Duodenal mucosa (tissue), 2 donors: ENCODE data around the gene STK17A.
"Not testable (repeated sequence)": the region's sequence is repeated elsewhere in the genome, so short reads cannot be mapped to it uniquely, and the experiment has no call there.

Source experiments
- H3K27ac ChIP-seq: one replicate; pipeline ENCODE4 v1.7.0; 2013; ENCODE audit warnings: low read depth, low read length
- H3K27me3 ChIP-seq, 2 donors: one replicate each; pipeline ENCODE4 v1.7.0; 2013; ENCODE audit warnings: low read length in 2 of 2, control low read depth in 1 of 2; ENCODE audit not compliant: insufficient read depth in 2 of 2, control insufficient read depth in 1 of 2
- H3K36me3 ChIP-seq, 2 donors: one replicate each; pipeline ENCODE4 v1.7.0; 2013; ENCODE audit warnings: low read length in 2 of 2, control low read depth in 1 of 2; ENCODE audit not compliant: insufficient read depth in 2 of 2, control insufficient read depth in 1 of 2
- H3K4me1 ChIP-seq, 2 donors: one replicate each; pipeline ENCODE4 v1.7.0; 2013; ENCODE audit warnings: low read length in 2 of 2, control low read depth in 1 of 2; ENCODE audit not compliant: insufficient read depth in 2 of 2, control insufficient read depth in 1 of 2
- H3K4me3 ChIP-seq, 2 donors: one replicate each; pipeline ENCODE4 v1.7.0; 2013; ENCODE audit warnings: low read length in 2 of 2, low read depth in 1 of 2
- H3K9ac ChIP-seq, 2 donors: one replicate each; pipeline ENCODE4 v1.7.0; 2013; ENCODE audit warnings: low read length in 2 of 2, low read depth in 1 of 2
- H3K9me3 ChIP-seq, 2 donors: one replicate each; pipeline ENCODE4 v1.7.0; 2013; ENCODE audit warnings: low read length in 2 of 2, control low read depth in 1 of 2; ENCODE audit not compliant: control insufficient read depth in 1 of 2

The STK17A gene

DNA sequence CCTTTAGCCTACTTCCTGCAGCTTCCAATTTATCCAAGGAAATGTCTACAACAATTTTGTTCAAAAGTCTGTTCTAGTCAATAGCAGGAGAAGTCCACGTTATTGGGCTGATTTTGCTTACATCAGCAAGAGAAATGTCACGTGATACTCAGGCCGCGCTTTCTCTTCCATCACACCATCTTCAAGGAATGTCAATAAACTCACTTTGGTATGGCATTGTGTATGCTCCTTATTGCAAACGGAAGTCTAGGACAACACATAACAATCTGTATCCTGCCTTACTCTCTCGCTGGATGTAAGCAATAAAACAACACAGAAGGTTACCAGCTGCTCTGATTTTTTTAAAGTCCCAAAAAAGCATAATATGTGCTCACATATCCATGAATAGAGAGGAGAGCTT is 17.1 kb upstream of the STK17A start:
- Histone ChIP-seq H3K4me3 (no peak overlapping the region), H3K9me3 (no peaks in the 10 kb centered on the region), H3K27me3 (peaks cover 0 to 8% of the 10 kb centered on the region in 2 donors), H3K4me1 (no peaks in the 10 kb centered on the region), H3K27ac (no peak overlapping the region), H3K36me3 (no peaks in the 10 kb centered on the region), H3K9ac (no peak overlapping the region)

DNA sequence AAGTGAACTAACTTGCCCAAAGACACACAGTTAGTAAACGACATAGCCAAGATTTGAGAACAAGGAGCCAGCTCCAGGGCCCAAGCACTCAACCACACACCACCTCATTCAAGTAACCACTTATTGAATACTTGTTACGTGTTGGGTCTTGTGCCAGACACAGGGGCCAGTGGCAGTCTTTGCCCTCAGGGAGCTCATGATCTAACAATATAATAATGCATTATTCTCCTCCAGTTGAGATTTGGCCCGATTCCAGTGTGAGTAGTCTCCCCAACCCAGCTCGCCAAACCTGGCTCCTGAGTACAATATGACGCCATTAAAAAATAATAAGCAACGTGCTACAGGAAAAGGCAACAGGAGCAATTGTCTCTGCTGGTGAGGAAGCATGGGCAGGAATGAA is 14.4 kb upstream of the STK17A start:
- Histone ChIP-seq H3K36me3 (no peaks in the 10 kb centered on the region), H3K4me3 (no peak overlapping the region), H3K27me3 (peaks cover 0 to 4% of the 10 kb centered on the region in 2 donors), H3K9ac (no peak overlapping the region), H3K9me3 (no peaks in the 10 kb centered on the region), H3K27ac (no peak overlapping the region), H3K4me1 (no peaks in the 10 kb centered on the region)

DNA sequence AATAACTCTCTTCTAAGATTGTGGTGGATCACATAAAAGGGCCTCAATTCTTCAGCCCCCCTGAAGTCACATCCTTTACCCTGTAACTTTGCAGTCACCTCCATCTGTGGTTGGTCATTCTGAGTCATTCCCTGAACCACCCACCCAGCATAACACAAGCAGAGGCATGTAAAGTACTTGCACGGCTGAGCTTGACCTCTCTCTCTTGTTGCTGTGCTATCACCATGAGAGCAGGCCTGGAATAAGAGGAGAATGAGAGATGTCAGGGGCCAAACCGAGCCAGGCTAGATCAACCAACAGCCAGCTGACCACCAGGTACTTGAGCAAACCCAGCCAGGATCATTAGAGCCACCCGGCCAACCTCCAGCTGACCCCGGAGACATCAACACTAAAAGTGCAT is 13.5 kb upstream of the STK17A start:
- peaks cover 0 to 4% of the 10 kb centered on the region in 2 donors for H3K27me3 ChIP-seq
- no peak overlapping the region for H3K4me3 ChIP-seq
- H3K9ac ChIP-seq, result no peak overlapping the region
- no peaks in the 10 kb centered on the region for H3K36me3 ChIP-seq
- H3K27ac ChIP-seq, result no peak overlapping the region
- no peaks in the 10 kb centered on the region for H3K9me3 ChIP-seq
- H3K4me1 ChIP-seq, result no peaks in the 10 kb centered on the region

DNA sequence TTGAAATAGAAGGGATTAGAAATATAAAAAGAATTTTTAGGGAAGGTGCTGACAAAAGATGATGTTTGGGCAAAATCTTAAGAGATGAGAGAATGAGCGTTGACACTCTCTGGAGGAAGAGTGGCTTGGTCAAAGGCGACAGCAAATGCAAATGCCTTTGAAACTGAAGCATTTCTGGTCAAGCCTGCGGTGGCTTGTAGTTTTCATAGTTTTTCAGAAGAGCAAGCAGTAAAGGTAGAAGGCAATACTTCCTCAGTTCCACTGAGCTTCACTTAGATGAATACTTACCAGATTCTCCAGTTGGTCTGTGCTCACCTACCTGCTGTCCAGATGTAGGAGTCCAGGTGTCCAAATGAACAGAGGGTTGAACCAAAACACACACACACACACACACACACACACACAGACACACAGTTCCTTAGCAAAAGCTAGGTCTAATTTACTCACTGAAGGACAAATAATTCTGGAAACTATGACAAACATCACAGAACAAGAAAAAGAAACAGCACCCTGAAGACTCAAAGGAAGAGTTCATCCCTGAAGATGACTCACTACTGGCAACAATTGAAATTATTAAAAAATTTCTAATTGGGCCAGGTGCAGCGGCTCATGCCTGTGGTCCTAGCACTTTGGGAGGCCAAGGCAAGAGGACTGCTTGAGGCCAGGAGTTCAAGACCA is 12.1 kb upstream of the STK17A start:
- Histone ChIP-seq H3K4me1 (no peaks in the 10 kb centered on the region), H3K27me3 (peaks cover 0 to 1% of the 10 kb centered on the region in 2 donors), H3K4me3 (no peak overlapping the region), H3K9ac (no peak overlapping the region), H3K36me3 (no peaks in the 10 kb centered on the region), H3K9me3 (no peaks in the 10 kb centered on the region), H3K27ac (no peak overlapping the region)

DNA sequence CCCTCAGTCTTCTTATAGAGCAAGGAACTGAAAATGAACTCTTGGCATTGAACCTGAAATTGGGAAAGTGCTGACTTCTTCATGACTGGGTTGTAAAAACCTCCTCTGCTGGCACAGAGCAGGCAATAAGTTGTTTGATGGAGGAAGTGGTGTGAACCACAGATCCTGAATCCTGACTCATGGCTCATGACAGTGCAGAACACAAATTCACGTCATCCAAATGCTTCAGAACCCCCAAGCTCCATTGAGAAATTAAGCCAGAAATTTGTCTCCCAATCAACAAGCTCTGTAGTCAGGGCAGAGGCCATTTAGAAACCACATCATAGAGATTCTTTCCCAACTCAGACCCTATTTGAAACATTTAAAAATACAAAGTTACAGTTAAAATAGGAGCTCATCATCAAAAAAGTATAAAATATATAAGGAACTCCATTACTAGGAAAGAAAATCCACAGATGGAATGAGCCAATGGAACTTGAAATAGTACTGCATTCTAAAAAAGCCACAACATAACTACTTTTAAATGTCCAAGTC is 10.3 kb upstream of the STK17A start:
- Histone ChIP-seq H3K27ac (no peak overlapping the region), H3K9me3 (no peaks in the 10 kb centered on the region), H3K9ac (no peak overlapping the region), H3K36me3 (no peaks in the 10 kb centered on the region), H3K4me3 (no peak overlapping the region), H3K27me3 (no peaks in the 10 kb centered on the region), H3K4me1 (no peaks in the 10 kb centered on the region)

DNA sequence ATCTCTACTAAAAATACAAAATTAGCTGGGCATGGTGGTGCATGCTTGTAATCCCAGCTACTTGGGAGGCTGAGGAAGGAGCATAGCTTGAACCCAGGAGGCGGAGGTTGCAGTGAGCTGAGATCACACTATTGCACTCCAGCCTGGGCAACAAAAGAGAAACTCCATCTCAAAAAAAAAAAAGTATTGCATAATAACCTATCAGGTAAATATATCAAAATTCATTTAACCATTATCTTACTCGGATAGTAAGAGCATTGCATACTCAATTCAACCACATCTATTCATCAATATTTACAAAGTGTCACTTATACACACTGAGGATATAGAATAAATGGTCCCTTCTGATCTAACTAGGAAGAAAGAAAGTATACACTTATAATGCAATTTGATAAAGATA is 9.1 kb upstream of the STK17A start:
- not testable (repeated sequence) for H3K4me1 ChIP-seq, H3K27ac ChIP-seq, H3K27me3 ChIP-seq, H3K9ac ChIP-seq, H3K4me3 ChIP-seq, H3K36me3 ChIP-seq, H3K9me3 ChIP-seq

DNA sequence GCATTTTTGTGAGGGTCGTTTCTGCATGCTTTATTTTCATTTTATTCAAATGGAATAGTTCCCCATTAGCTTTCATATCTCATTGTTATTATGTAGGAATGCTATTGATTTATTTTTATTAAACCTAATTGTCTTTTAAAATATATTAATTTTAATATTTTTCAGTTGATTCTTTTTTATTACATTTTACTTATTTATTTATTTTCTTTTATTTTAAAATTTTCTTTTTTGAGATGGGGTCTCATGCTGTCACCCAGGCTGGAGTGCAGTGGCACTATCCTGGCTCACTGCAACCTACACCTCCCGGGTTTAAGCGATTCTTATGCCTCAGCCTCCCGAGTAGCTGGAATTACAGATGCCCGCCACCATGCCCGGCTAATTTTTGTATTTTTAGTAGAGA is 7.4 kb upstream of the STK17A start:
- H3K9me3 ChIP-seq, result no peaks in the 10 kb centered on the region
- H3K27ac ChIP-seq, result no peak overlapping the region
- no peaks in the 10 kb centered on the region for H3K4me1 ChIP-seq
- no peaks in the 10 kb centered on the region for H3K27me3 ChIP-seq
- no peak overlapping the region for H3K4me3 ChIP-seq
- H3K36me3 ChIP-seq, result no peaks in the 10 kb centered on the region
- no peak overlapping the region for H3K9ac ChIP-seq

DNA sequence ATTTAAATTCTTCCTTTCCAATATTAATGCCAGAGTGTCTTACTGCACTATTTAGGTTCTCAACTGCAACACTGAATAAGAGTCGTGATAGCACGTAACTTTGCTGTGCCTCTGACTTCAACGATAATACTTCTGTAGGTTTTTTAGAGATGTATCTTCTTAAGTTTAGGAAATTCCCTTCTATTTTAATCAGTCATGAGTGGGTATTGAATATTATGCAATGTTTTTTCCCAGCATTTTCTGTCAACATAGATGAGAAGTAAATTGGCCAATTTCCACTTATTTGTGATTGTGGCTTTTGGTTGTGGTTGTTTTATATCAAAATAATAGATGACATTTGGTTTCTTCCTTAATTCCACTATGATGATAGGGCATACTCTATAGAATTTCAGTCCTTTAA is 6.7 kb upstream of the STK17A start:
- H3K9me3 ChIP-seq, result no peaks in the 10 kb centered on the region
- H3K4me3 ChIP-seq, result no peak overlapping the region
- H3K27me3 ChIP-seq, result no peaks in the 10 kb centered on the region
- H3K27ac ChIP-seq, result no peak overlapping the region
- no peaks in the 10 kb centered on the region for H3K4me1 ChIP-seq
- H3K36me3 ChIP-seq, result no peaks in the 10 kb centered on the region
- no peak overlapping the region for H3K9ac ChIP-seq

DNA sequence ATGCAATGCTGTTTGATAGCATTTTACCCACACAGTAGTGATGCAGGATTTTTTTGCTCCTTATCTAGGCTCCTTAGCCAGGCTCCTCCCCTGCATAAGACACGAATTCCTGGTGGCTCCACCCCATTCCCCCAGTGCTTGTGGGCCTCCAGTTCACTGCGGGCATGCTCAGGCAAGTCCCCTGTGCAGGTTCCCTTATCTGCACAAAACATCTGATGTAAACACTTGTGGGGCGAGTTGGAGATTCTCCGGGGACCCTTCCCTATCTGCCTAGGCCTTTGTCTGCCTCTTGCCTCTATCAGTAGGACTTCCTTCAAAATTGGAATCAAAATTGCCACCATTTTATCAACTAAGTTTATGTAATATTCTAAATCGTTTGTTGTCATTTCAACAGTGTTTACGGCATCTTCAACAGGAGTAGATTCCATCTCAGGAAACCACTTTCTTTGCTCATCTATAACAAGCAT is 5.4 kb upstream of the STK17A start:
- Histone ChIP-seq H3K9me3 (no peaks in the 10 kb centered on the region), H3K27me3 (peaks cover 0 to 6% of the 10 kb centered on the region in 2 donors), H3K4me3 (no peak overlapping the region), H3K27ac (no peak overlapping the region), H3K9ac (no peak overlapping the region), H3K4me1 (peaks cover 3% of the 10 kb centered on the region in 2 donors), H3K36me3 (no peaks in the 10 kb centered on the region)

DNA sequence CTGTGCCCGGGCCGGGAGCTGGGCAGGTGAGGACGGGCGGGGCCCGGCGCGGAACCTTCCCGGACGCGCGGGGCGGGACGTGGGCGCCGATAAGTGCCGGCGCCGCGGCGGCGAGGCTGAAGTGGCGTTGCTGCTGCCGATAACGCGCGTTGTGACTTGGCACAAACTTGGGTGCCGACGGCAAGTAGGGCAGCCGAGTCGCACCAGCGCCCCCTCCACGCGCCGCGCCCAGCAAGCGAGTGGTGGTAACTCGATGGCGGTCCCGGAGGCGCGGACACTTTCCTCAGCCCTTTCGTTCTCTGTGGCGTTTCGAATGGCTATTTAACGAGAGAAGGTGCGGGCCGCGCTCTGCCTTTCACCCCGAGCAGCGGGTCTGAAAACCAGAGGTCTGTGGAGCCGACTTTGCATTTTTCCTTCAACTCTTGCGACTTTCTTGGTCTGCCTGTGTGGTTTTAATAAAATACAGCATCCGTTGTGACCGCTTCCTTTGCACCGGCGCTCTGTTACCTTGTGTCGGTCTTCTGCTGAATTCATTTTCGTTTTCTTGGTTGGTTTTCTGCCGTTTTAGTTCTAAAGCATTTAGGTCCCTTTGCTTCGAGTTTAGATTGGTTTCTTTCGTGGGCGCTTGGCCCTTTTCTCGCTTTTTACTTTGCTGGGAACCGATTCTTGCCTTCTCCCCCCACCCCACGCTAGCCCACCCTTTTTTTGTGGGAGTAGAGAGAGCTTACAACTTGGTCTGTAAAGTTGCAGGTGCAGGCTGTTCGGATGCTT is 701 bp downstream of the STK17A start:
- peaks cover 20 to 21% of the 10 kb centered on the region in 2 donors for H3K4me1 ChIP-seq
- peak overlapping the region; percentile 69 to 95 for H3K9ac ChIP-seq
- peaks cover 0 to 6% of the 10 kb centered on the region in 2 donors for H3K27me3 ChIP-seq
- H3K27ac ChIP-seq, result peak overlapping the region; percentile 87
- peak overlapping the region; percentile 87 to 94 for H3K4me3 ChIP-seq
- no peaks in the 10 kb centered on the region for H3K36me3 ChIP-seq
- no peaks in the 10 kb centered on the region for H3K9me3 ChIP-seq
